ENCODE data around the gene IGFALS.

The IGFALS gene

DNA sequence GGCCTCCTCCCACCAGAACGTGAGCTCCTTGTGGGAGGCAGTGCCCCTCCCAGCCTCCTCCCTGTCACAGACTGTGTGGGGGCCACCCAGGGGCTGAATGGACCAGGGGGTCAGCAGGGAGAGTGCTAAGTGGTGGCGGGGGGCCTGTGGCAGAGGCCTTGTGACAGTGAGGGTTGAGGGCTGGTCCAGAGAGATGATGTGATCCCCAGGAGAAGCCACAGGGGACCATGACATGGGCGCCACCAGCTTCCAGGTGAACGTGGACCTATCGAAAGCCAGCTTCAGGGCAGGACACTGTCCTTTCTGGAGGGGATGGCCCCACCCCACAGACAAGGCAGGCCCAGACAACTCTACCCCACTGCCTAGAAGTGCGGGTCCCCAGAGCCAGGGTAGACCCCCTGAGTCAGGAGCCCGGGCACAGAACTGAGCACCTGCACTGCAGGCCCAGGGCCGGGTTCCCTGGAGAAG is 14.2 kb downstream of the IGFALS start:
- H3K9me3 Mint-ChIP-seq, result no peaks in the 10 kb centered on the region
- H3K36me3 Mint-ChIP-seq, result peaks cover 8 to 12% of the 10 kb centered on the region in 2 donors
- ATAC-seq (replicated peaks) (no peak), DNase-seq (no peak)
- peak overlapping the region in 1 of 2 donors; percentile 30 for H3K4me3 Mint-ChIP-seq
- H3K4me1 Mint-ChIP-seq, result peaks cover 11 to 36% of the 10 kb centered on the region in 2 donors
- H3K27ac Mint-ChIP-seq, result peak overlapping the region; percentile 82
- H3K27me3 Mint-ChIP-seq, result no peaks in the 10 kb centered on the region

DNA sequence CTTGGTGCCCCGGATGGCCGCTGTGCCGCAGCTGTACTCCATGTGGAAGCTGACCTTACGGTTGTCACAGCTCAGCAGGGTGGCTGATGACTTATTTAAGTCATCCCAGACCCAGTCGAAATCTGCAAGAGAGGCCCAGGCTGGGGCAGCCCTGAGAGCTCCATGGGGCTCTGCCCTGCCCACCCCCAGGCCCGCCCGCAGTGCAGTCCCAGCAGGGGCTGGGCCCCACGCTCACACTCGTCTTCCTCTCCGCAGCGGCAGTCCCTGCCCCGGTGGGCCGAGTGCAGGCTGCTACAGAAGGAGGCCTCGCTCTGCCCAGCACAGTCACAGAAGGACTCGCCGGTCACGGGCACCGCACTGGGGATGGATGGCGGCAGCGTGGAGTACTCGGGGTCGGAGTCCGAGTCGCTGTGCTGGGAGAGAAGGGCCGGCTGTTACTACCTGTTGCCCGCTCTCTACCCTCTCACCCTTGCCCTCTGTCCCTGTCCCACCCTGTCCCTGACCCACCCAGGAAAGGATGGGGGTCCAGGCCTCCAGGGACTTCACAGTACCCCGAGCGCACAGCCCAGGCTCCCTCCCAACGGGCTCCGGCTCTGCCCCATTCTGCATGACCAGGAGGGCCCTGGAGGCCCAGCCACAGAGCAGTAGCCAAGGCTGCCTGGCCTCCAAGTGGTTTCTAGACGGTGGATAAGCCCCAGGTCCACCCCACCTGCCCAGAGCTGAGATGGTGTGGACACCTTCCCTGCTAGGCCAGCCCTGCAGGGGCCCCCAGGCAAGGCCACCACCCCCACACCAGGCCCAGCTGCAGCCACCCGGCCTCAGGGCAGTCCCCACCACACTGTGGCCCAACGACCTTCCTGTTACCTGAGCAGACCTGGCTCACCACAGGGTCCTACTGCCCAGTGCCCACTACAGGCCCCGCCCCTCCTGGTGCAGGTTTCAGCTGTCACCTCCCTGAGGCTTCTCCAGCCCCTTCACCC is 15.0 kb downstream of the IGFALS start:
- peaks cover 15 to 35% of the 10 kb centered on the region in 2 donors for H3K4me1 Mint-ChIP-seq
- H3K36me3 Mint-ChIP-seq, result peaks cover 8 to 12% of the 10 kb centered on the region in 2 donors
- ATAC-seq (replicated peaks), result no peak
- no peaks in the 10 kb centered on the region for H3K9me3 Mint-ChIP-seq
- H3K27ac Mint-ChIP-seq, result peak overlapping the region; percentile 82
- no peak overlapping the region for H3K4me3 Mint-ChIP-seq
- H3K27me3 Mint-ChIP-seq, result no peaks in the 10 kb centered on the region
- no peak for DNase-seq

DNA sequence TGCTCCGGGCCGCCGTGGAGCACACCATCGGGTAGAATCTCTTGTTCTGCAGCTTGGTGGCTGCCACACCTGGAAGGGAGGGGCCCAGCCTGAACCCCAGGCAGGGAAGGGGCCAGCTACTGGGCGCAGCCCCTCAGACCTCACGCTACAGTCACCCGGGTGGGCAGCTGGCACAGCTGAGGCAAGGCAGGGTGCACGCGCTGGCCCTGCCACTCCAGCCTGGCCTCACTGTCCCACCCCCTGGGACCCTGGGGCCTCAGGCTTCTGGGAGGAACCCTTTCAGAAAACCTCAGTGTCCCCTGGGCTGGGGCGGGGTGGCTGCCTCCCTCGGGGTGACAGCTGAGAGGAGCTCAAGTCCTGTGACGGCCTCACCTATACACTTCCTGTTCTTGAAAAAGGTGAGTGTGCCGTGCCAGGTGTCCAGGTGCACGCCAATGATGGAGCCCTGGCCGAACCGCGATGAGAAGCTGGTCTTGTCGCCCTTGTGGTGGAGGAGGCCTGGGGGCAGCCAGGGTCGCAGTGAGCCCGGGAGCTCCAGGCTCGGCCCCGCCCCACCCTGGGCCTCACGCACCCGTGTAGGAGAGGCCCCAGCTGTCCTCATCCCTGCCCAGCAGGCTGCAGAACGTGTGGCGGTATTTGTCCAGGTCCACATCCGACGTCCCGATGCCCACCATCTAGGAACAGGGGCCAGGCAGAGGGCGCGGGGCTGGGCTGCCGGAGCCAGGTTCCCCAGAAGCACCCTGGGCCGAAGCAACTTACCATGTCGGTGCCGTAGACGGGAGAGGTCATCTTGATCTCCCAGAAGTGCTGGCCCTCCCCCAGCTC is 15.9 kb downstream of the IGFALS start:
- H3K36me3 Mint-ChIP-seq, result peaks cover 8 to 14% of the 10 kb centered on the region in 2 donors

DNA sequence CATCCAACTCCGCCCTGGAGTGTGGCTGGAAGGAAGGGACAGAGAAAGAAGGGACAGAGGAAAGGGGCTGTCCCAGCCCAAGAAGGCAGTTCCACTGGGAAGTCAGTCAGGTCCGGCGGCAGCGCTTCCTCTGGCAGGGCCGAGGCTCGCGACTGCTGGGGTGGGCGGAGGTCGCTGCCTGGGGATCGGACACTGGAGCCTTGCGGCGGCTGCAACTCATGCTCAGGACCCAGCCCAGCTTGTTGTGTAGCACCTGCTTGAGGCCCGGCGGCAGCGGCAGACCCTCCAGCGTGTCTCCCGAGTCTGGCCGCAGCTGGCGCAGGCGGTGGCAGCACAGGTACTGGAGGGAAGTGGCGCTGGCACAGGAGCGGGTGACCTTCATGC is 16.5 kb downstream of the IGFALS start:
- no peak overlapping the region for H3K4me3 Mint-ChIP-seq
- H3K9me3 Mint-ChIP-seq, result no peaks in the 10 kb centered on the region
- no peak overlapping the region for H3K27ac Mint-ChIP-seq
- H3K4me1 Mint-ChIP-seq, result peaks cover 19 to 39% of the 10 kb centered on the region in 2 donors
- H3K36me3 Mint-ChIP-seq, result peaks cover 13 to 20% of the 10 kb centered on the region in 2 donors
- ATAC-seq (replicated peaks) (no peak), DNase-seq (no peak)
- no peaks in the 10 kb centered on the region for H3K27me3 Mint-ChIP-seq

More for the DNA sequence above, 15.9 kb downstream of the IGFALS start:
- Mint-ChIP-seq H3K4me1 (peaks cover 15 to 35% of the 10 kb centered on the region in 2 donors), H3K27me3 (no peaks in the 10 kb centered on the region), H3K9me3 (no peaks in the 10 kb centered on the region), H3K4me3 (no peak overlapping the region), H3K27ac (peak overlapping the region; percentile 25)
- no peak for DNase-seq
- ATAC-seq (replicated peaks), result no peak

- Mint-ChIP-seq H3K36me3 (peaks cover 14 to 20% of the 10 kb centered on the region in 2 donors), H3K4me1 (peaks cover 18 to 39% of the 10 kb centered on the region in 2 donors), H3K9me3 (no peaks in the 10 kb centered on the region), H3K27me3 (no peaks in the 10 kb centered on the region), H3K27ac (peak overlapping the region; percentile 31), H3K4me3 (no peak overlapping the region)
- ATAC-seq (replicated peaks), result no peak
- no peak for DNase-seq
These were observed 16.9 kb downstream of the IGFALS start for GRCh38 chr16:1776672-1776955.

GRCh38 chr16:1775846-1776671 is 17.4 kb downstream of the IGFALS start:
- peak overlapping the region; percentile 31 for H3K27ac Mint-ChIP-seq
- H3K27me3 Mint-ChIP-seq, result no peaks in the 10 kb centered on the region
- no peak for ATAC-seq (replicated peaks)
- no peak overlapping the region for H3K4me3 Mint-ChIP-seq
- no peaks in the 10 kb centered on the region for H3K9me3 Mint-ChIP-seq
- H3K36me3 Mint-ChIP-seq, result peaks cover 13 to 19% of the 10 kb centered on the region in 2 donors
- no peak for DNase-seq
- H3K4me1 Mint-ChIP-seq, result peaks cover 13 to 35% of the 10 kb centered on the region in 2 donors

DNA sequence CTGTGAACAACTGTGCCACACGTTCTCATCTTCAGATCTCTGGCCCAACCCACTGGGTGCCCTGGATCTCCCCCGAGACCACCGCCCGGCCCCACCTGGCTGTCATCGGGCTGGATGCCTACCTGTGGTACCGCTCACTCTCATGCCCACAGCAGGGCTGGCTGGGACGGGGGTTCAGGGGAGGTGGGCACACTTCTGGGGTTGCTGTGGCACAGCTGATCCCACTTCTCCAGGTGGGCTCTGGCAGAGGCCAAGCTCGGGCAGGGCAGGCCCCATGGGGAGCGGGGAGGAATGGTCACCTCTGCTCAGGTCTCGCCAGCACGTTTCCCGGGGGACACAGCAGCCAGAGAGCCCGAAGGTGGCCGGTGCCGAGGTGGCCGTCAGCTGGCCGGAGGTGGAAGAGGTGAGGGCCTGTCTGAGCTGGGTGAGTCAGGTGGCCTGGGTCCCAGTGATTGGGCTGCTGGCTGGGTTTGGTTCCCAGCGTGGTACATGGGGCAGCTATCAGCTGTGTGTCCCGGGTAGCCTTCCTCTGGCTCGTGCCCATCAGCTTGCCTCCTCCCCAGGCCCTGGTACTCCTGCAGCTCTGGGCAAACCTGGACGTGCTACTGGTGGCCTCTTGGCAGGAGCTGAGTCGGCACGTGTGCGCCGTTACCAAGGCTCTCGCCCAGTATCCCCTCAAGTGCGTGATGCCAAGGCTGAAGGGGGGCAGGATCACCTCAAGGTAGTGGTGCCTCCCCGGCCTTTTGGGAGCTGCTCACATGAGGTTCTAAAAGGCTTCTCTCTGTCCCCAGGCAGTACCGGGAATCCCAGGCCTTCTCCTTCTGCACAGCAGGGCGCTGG is 18.3 kb downstream of the IGFALS start:
- Mint-ChIP-seq H3K9me3 (no peaks in the 10 kb centered on the region), H3K27me3 (no peaks in the 10 kb centered on the region), H3K27ac (no peak overlapping the region), H3K36me3 (peaks cover 17 to 24% of the 10 kb centered on the region in 2 donors), H3K4me1 (peaks cover 17 to 33% of the 10 kb centered on the region in 2 donors), H3K4me3 (peak overlapping the region in 1 of 2 donors; percentile 50)
- DNase-seq (no peak), ATAC-seq (replicated peaks) (no peak)

DNA sequence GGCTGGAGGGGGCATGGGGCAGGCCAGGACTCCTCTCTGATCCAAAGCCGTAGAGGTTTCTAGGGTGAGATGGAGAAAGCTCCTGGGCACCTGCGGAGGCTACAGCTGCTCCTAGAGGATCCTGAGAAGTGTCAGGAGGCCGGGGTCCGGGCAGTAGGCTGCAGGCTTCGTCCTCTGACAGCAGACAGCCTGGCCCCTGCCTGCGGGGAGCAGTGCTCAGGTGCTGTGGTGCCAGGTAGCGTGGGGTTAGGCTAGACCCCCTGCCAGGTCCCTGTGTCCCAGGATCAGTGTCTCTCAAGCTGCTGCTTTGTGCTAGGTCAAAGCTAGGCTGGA is 19.1 kb downstream of the IGFALS start:
- Mint-ChIP-seq H3K4me1 (peaks cover 20 to 35% of the 10 kb centered on the region in 2 donors), H3K27ac (no peak overlapping the region), H3K27me3 (no peaks in the 10 kb centered on the region), H3K36me3 (peaks cover 23 to 27% of the 10 kb centered on the region in 2 donors), H3K9me3 (no peaks in the 10 kb centered on the region), H3K4me3 (peak overlapping the region in 1 of 2 donors; percentile 91)
- DNase-seq, result no peak
- ATAC-seq (replicated peaks), result no peak

GRCh38 chr16:1773703-1774447 is 19.6 kb downstream of the IGFALS start:
- Mint-ChIP-seq H3K4me1 (peaks cover 20 to 39% of the 10 kb centered on the region in 2 donors), H3K4me3 (peak overlapping the region; percentile 91 to 99), H3K27ac (peak overlapping the region; percentile 84), H3K27me3 (no peaks in the 10 kb centered on the region), H3K9me3 (no peaks in the 10 kb centered on the region), H3K36me3 (peaks cover 23 to 24% of the 10 kb centered on the region in 2 donors)
- ATAC-seq (replicated peaks) (peak in 1 of 2 donors; percentile 7), DNase-seq (peak; percentile 29)

- H3K36me3 Mint-ChIP-seq, result peaks cover 29 to 30% of the 10 kb centered on the region in 2 donors
- no peaks in the 10 kb centered on the region for H3K27me3 Mint-ChIP-seq
- no peaks in the 10 kb centered on the region for H3K9me3 Mint-ChIP-seq
- peak within 1 kb of the TSS; percentile 91 to 99 for H3K4me3 Mint-ChIP-seq
- ATAC-seq (replicated peaks) (peak; percentile 62 to 69), DNase-seq (peak; percentile 79)
- peaks cover 21 to 46% of the 10 kb centered on the region in 2 donors for H3K4me1 Mint-ChIP-seq
- H3K27ac Mint-ChIP-seq, result peak within 1 kb of the TSS; percentile 98
These were observed 20.4 kb downstream of the IGFALS start, which contains the start of gene MRPS34 for GRCh38 chr16:1772908-1773702. TSS of gene MRPS34 (minus strand) at chr16:1773134. CDS start at chr16:1773119, 15 bp downstream.

GRCh38 chr16:1772362-1772907 is 21.1 kb downstream of the IGFALS start, which contains the start of gene EME2:
TSS of gene EME2 (plus strand) at chr16:1772810. CDS start at chr16:1773228, 418 bp downstream.
- H3K4me1 Mint-ChIP-seq, result peaks cover 21 to 50% of the 10 kb centered on the region in 2 donors
- no peaks in the 10 kb centered on the region for H3K9me3 Mint-ChIP-seq
- peaks cover 35% of the 10 kb centered on the region in 2 donors for H3K36me3 Mint-ChIP-seq
- H3K4me3 Mint-ChIP-seq, result peak within 1 kb of the TSS; percentile 91 to 99
- H3K27ac Mint-ChIP-seq, result peak within 1 kb of the TSS; percentile 98
- no peaks in the 10 kb centered on the region for H3K27me3 Mint-ChIP-seq
- ATAC-seq (replicated peaks), result peak; percentile 12 to 21
- peak; percentile 33 for DNase-seq
